OCI-LY1 (cell line): ENCODE data around the gene FZR1.

ENCODE experiments used
- H2AFZ ChIP-seq: fragments of 200-600 bp; sonication (generic), shearing (Covaris generic); 2 replicates; pipeline ENCODE4 v1.6.0; 2014; ENCODE audit warnings: antibody characterized with exemption, mild to moderate bottlenecking, low read length
- H3F3A ChIP-seq: fragments of 200-600 bp; sonication (generic), shearing (Covaris generic); 2 replicates; pipeline ENCODE4 v1.6.0; 2014; ENCODE audit warnings: mild to moderate bottlenecking, antibody characterized with exemption, low read length, moderate library complexity; ENCODE audit not compliant: insufficient read depth
- H3K27ac ChIP-seq: fragments of 200-600 bp; sonication (generic); 2 replicates; pipeline ENCODE4 v1.5.1; 2014; ENCODE audit warnings: low read length, mixed run types, mild to moderate bottlenecking, low read depth; ENCODE audit not compliant: poor library complexity, severe bottlenecking
- H3K27me3 ChIP-seq: fragments of 200-600 bp; sonication (generic); 2 replicates; pipeline ENCODE4 v1.6.0; 2014; ENCODE audit warnings: antibody characterized with exemption, mild to moderate bottlenecking, low read length, moderate library complexity; ENCODE audit not compliant: insufficient read depth
- H3K36me3 ChIP-seq: fragments of 200-600 bp; sonication (generic); 2 replicates; pipeline ENCODE4 v1.6.1; 2014; ENCODE audit warnings: mild to moderate bottlenecking, antibody characterized with exemption, low read length, moderate library complexity, mixed read lengths; ENCODE audit not compliant: insufficient read depth
- H3K4me1 ChIP-seq: fragments of 200-600 bp; sonication (generic); 2 replicates; pipeline ENCODE4 v1.5.1; 2014; ENCODE audit warnings: mild to moderate bottlenecking, low read length, moderate library complexity; ENCODE audit not compliant: insufficient read depth, severe bottlenecking
- H3K4me2 ChIP-seq: fragments of 200-600 bp; sonication (generic), shearing (Covaris generic); 2 replicates; pipeline ENCODE4 v1.6.1; 2014; ENCODE audit warnings: low read length
- H3K4me3 ChIP-seq: fragments of 200-600 bp; sonication (generic); 2 replicates; pipeline ENCODE4 v1.5.1; 2014; ENCODE audit warnings: low read length, low read depth, mild to moderate bottlenecking, mixed read lengths; ENCODE audit not compliant: poor library complexity, severe bottlenecking
- H3K79me2 ChIP-seq: fragments of 200-600 bp; shearing (Covaris generic); 2 replicates; pipeline ENCODE4 v1.6.1; 2016; ENCODE audit warnings: mixed run types, low read length, mixed read lengths; ENCODE audit not compliant: insufficient read depth
- H3K9ac ChIP-seq: fragments of 200-600 bp; sonication (generic), shearing (Covaris generic); 2 replicates; pipeline ENCODE4 v1.6.1; 2014; ENCODE audit warnings: mild to moderate bottlenecking, low read length, mixed read lengths
- H3K9me2 ChIP-seq: fragments of 200-600 bp; sonication (generic), shearing (Covaris generic); 2 replicates; pipeline ENCODE4 v1.6.1; 2014; ENCODE audit warnings: low read depth, mild to moderate bottlenecking, low read length, mixed read lengths
- H3K9me3 ChIP-seq: fragments of 200-600 bp; shearing (Covaris generic); 2 replicates; pipeline ENCODE4 v1.6.1; 2014; ENCODE audit warnings: low read length, mixed read lengths
- H4K20me1 ChIP-seq: fragments of 200-600 bp; sonication (generic), shearing (Covaris generic); 2 replicates; pipeline ENCODE4 v1.6.0; 2016; ENCODE audit warnings: mild to moderate bottlenecking, low read length; ENCODE audit not compliant: insufficient read depth
- CTCF ChIP-seq: fragments of 200-600 bp; sonication (generic), shearing (Covaris generic); IDR thresholded peaks from 2 replicates; pipeline ENCODE4 v1.5.1; 2017; ENCODE audit warnings: mild to moderate bottlenecking, antibody characterized with exemption, low read length, moderate library complexity, mixed read lengths
- EZH2 ChIP-seq: fragments of 200-600 bp; sonication (generic), shearing (Covaris generic); IDR thresholded peaks from 2 replicates; pipeline ENCODE4 v1.8.0; 2017; ENCODE audit warnings: borderline replicate concordance, mixed run types, mild to moderate bottlenecking, antibody characterized with exemption, low read length, moderate library complexity, mixed read lengths

FZR1 gene

GRCh38 chr19:3519126-3519525 lies 13.0 kb downstream of the FZR1 start:
- Histone ChIP-seq H3K36me3 (peaks cover 28% of the 10 kb centered on the region; the same call in 1 of the 2 replicates), H3K9me3 (no peaks in the 10 kb centered on the region), H3F3A (no peaks in the 10 kb centered on the region), H3K9me2 (no peaks in the 10 kb centered on the region), H2AFZ (no peak overlapping the region), H3K4me2 (no peak overlapping the region), H3K27ac (no peak overlapping the region), H4K20me1 (no peaks in the 10 kb centered on the region), H3K4me1 (peaks cover 17% of the 10 kb centered on the region), H3K27me3 (no peaks in the 10 kb centered on the region), H3K9ac (no peak overlapping the region), H3K79me2 (no peaks in the 10 kb centered on the region), H3K4me3 (no peak overlapping the region)
- TF ChIP-seq EZH2, result no peak
- TF ChIP-seq CTCF, result no peak

- Histone ChIP-seq H3K27me3 (no peaks in the 10 kb centered on the region), H3K9me3 (no peaks in the 10 kb centered on the region), H3K9ac (no peak overlapping the region), H3K27ac (no peak overlapping the region), H3K4me3 (no peak overlapping the region), H3K79me2 (no peaks in the 10 kb centered on the region), H3K4me2 (no peak overlapping the region), H2AFZ (no peak overlapping the region), H4K20me1 (no peaks in the 10 kb centered on the region), H3K9me2 (no peaks in the 10 kb centered on the region), H3K4me1 (peaks cover 17% of the 10 kb centered on the region), H3K36me3 (peaks cover 35% of the 10 kb centered on the region; the same call in 1 of the 2 replicates), H3F3A (no peaks in the 10 kb centered on the region)
- no peak for TF ChIP-seq EZH2
- no peak for TF ChIP-seq CTCF
Measured at GRCh38 chr19:3520166-3521103, 14.3 kb downstream of the FZR1 start.

GRCh38 chr19:3521104-3521445 lies 15.0 kb downstream of the FZR1 start:
- no peaks in the 10 kb centered on the region for H3F3A ChIP-seq
- peaks cover 40% of the 10 kb centered on the region for H3K36me3 ChIP-seq
- no peak overlapping the region for H3K4me3 ChIP-seq
- TF ChIP-seq EZH2 (no peak), CTCF (no peak)
- no peaks in the 10 kb centered on the region for H3K9me3 ChIP-seq
- no peak overlapping the region for H2AFZ ChIP-seq
- no peak overlapping the region for H3K9ac ChIP-seq
- H3K27me3 ChIP-seq, result no peaks in the 10 kb centered on the region
- H3K9me2 ChIP-seq, result no peaks in the 10 kb centered on the region
- no peaks in the 10 kb centered on the region for H3K79me2 ChIP-seq
- no peaks in the 10 kb centered on the region for H4K20me1 ChIP-seq
- peaks cover 11% of the 10 kb centered on the region for H3K4me1 ChIP-seq
- no peak overlapping the region for H3K27ac ChIP-seq
- no peak overlapping the region for H3K4me2 ChIP-seq
